ENCODE measurements around the gene SCN1B. TPM values are rescaled to one million over a fixed set of nuclear protein-coding genes. Genes with fewer than 3 reads are reported as not detected.

Gene SCN1B
- total and polyA plus RNA-seq, 7 donors, result 55.6 to 345 (median 248) TPM

DNA sequence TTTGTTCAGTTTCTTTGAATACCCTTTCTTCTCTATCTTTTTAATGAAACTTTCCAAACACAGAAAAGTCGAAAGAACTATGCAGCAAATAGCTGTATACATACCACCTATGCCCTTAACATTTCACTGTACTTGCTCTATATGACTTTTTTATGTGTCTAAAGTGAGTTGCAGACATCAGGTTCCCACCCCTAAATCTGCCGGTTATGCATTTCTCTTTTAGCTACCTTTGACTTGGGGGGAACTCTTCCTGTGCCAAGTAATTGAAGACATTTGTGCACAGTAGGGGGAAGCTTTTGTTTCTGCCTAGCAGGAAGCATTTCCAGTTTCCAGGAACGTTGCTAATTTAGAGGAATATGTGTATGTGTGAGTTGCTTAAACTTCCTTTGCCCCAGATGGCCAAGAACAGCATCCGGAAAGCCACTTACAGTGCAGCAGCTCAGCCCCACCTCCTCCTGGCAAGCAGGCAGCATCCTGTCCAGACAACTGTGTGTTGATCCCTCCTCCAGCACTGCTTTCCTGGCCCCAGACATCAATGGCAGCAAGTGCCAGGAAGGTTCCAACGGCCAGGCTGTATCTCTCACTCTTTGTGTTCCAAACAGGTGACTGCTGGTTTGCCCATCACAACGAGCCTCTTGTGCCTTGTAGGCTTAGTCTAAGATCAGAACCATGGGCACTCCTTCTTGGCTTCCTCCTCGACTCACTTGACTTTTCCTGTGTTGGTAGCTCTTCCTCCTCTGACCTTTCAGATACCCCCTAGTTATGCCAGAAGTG lies 44.8 kb upstream of the SCN1B start:
- H3K4me3 ChIP-seq, result no peak overlapping the region
- no peaks in the 10 kb centered on the region for H3K9me3 ChIP-seq
- peak overlapping the region; percentile 43 for H3K27ac ChIP-seq
- WGBS, 3 donors, result 13 to 14% (median 13%) methylated on average over 7 of the region's 7 CpGs
- no peaks in the 10 kb centered on the region for H3K27me3 ChIP-seq (ENCODE audit: insufficient read depth in 3 of 3, low read length in 2 of 3)
- no peaks in the 10 kb centered on the region for H3K36me3 ChIP-seq (ENCODE audit: insufficient read depth in 1 of 2, low read depth in 1 of 2)
- peak; percentile 79 to 93 (median 84) for ATAC-seq
- no peaks in the 10 kb centered on the region for H3K4me1 ChIP-seq
- DNase-seq, result peak; percentile 51 to 60
- TF ChIP-seq, protein P1, sequence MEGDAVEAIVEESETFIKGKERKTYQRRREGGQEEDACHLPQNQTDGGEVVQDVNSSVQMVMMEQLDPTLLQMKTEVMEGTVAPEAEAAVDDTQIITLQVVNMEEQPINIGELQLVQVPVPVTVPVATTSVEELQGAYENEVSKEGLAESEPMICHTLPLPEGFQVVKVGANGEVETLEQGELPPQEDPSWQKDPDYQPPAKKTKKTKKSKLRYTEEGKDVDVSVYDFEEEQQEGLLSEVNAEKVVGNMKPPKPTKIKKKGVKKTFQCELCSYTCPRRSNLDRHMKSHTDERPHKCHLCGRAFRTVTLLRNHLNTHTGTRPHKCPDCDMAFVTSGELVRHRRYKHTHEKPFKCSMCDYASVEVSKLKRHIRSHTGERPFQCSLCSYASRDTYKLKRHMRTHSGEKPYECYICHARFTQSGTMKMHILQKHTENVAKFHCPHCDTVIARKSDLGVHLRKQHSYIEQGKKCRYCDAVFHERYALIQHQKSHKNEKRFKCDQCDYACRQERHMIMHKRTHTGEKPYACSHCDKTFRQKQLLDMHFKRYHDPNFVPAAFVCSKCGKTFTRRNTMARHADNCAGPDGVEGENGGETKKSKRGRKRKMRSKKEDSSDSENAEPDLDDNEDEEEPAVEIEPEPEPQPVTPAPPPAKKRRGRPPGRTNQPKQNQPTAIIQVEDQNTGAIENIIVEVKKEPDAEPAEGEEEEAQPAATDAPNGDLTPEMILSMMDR (IDR thresholded peaks at IDR 0.05), result no peak
- intact Hi-C loops (cut with DNase I), result no loop called here

DNA sequence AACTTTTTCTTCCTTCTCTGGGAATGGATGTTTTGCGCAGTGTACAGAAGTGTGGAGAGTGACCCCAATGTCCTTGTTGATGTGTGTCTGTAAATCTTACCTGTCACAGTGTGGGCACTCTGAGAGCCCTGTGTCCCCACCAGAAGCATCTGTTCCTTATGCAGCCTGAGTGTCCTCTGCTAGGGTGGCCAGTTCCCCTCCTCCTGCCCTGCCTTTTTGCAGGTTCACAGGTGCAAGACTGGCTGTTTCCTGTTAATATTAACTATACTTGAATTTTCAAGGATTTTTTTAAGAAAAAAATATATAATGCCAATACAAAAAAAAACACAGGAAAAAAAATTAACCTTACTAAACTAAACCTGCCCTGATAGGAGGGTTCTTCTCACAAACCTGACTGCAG lies 42.2 kb upstream of the SCN1B start:
- Histone ChIP-seq H3K36me3 (ENCODE audit: insufficient read depth in 1 of 2, low read depth in 1 of 2) (no peaks in the 10 kb centered on the region), H3K4me1 (no peaks in the 10 kb centered on the region), H3K27ac (no peak overlapping the region), H3K9me3 (no peaks in the 10 kb centered on the region), H3K27me3 (ENCODE audit: insufficient read depth in 3 of 3, low read length in 2 of 3) (no peaks in the 10 kb centered on the region), H3K4me3 (no peak overlapping the region)
- DNase-seq (peak in 1 of 2 donors; percentile 7), ATAC-seq (no peak)
- TF ChIP-seq, protein P1 (IDR thresholded peaks at IDR 0.05), result no peak
- 96 to 100% (median 97%) methylated on average over 1 of the region's 1 CpG for WGBS, 3 donors
- intact Hi-C loops (cut with DNase I), result no loop called here

DNA sequence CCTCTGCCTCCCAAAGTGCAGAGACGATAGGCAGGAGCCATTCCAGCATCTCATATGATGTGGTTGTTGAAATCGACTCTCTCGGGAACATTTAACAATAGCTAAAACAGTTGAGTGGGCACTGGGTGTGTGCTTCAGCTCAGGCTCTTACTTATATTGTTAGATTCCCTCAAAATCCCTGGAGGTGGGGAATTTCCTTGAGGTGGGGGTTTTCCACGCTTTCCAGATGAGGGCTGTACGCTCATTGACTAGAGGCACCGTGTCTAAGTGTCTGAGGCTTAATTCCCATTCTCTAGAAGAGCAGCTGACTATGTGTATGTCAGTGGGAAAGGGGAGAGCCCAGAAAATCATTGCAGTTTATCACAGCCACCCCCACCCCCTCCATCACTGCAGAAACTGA lies 41.0 kb upstream of the SCN1B start:
- WGBS, 3 donors, result 52 to 64% (median 61%) methylated on average over 6 of the region's 6 CpGs
- Histone ChIP-seq H3K36me3 (ENCODE audit: insufficient read depth in 1 of 2, low read depth in 1 of 2) (no peaks in the 10 kb centered on the region), H3K4me3 (no peak overlapping the region), H3K27ac (no peak overlapping the region), H3K9me3 (no peaks in the 10 kb centered on the region), H3K4me1 (no peaks in the 10 kb centered on the region), H3K27me3 (ENCODE audit: insufficient read depth in 3 of 3, low read length in 2 of 3) (no peaks in the 10 kb centered on the region)
- DNase-seq (no peak), ATAC-seq (no peak)
- intact Hi-C loops (cut with DNase I), result no loop called here
- TF ChIP-seq, protein P1 (IDR thresholded peaks at IDR 0.05), result no peak

DNA sequence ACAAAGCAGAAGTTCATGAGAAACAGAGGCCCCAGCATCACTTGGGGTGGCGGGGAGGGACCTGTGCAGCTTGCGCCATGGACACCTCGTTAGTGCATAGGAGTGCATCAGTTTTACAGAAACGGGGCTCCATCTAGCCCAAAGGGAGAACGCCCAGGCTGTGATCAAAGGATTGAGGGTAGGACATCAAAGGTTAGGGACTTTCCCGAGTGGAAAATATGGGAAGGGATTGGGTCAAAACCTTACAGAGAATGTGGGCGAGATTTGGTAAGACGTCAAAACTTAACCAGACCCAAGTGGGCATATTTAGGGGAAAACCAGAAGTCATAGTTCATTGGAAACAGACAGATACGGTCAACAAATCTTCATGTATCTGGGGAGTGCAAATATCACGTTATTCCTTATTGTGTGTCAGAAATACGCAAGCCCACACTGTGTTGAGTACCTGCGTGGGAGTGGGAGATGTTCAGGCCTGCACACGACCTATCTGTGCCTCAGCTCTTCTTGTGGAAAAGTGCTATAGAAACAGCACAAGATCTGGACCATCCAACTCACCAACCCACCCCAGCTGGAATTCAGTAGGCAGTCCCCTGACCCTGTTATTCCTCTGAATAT lies 39.6 kb upstream of the SCN1B start:
- 85 to 88% (median 88%) methylated on average over 13 of the region's 13 CpGs for WGBS, 3 donors
- ATAC-seq (no peak), DNase-seq (peak in 1 of 2 donors; percentile 26)
- Histone ChIP-seq H3K36me3 (ENCODE audit: insufficient read depth in 1 of 2, low read depth in 1 of 2) (no peaks in the 10 kb centered on the region), H3K4me3 (no peak overlapping the region), H3K27ac (no peak overlapping the region), H3K27me3 (ENCODE audit: insufficient read depth in 3 of 3, low read length in 2 of 3) (no peaks in the 10 kb centered on the region), H3K9me3 (no peaks in the 10 kb centered on the region), H3K4me1 (no peaks in the 10 kb centered on the region)
- intact Hi-C loops (cut with DNase I), result no loop called here
- TF ChIP-seq, protein P1 (IDR thresholded peaks at IDR 0.05), result no peak

All from psoas muscle (tissue), 8 donors.